Keratinocyte (primary cell): ENCODE data around the gene TENM3. TPM values are rescaled to one million over a fixed set of nuclear protein-coding genes. Genes with fewer than 3 reads are reported as not detected.
A peak's percentile ranks its signal among the peaks of the same experiment; 100 is the strongest.

ENCODE experiments used
- DNase-seq: peaks from one replicate; pipeline ENCODE4 v3.0.0-alpha.2; 2011; ENCODE audit warnings: low read depth, missing footprints, low spot score
- FAIRE-seq: peaks from 2 replicates; lab custom pipeline; 2011; peaks lifted over from hg19 to GRCh38; lab: Jason Lieb, UNC
- H2AFZ ChIP-seq: 2 replicates; pipeline ENCODE4 v1.6.0; 2012; ENCODE audit warnings: low read length, control low read depth, inconsistent platforms; ENCODE audit not compliant: control insufficient read depth
- H3K27ac ChIP-seq: 2 replicates; pipeline ENCODE4 v1.5.1; 2011; ENCODE audit warnings: low read length; ENCODE audit not compliant: control insufficient read depth, insufficient read depth
- H3K27me3 ChIP-seq: 3 replicates; pipeline ENCODE4 v1.6.0; 2011; ENCODE audit warnings: low read length; ENCODE audit not compliant: control insufficient read depth, insufficient read depth; ENCODE audit errors: extremely low read depth
- H3K36me3 ChIP-seq, 2 experiments: 2 replicates in 1 of 2; 3 replicates in 1 of 2; pipeline ENCODE4 v1.5.1; 2011; ENCODE audit warnings: low read length in 2 of 2, mild to moderate bottlenecking in 1 of 2; ENCODE audit not compliant: control insufficient read depth in 2 of 2, insufficient read depth in 2 of 2; ENCODE audit errors: extremely low read depth in 1 of 2
- H3K4me1 ChIP-seq: 3 replicates; pipeline ENCODE4 v1.5.1; 2011; ENCODE audit warnings: low read length; ENCODE audit not compliant: control insufficient read depth, insufficient read depth; ENCODE audit errors: extremely low read depth
- H3K4me2 ChIP-seq: 3 replicates; pipeline ENCODE4 v1.6.0; 2011; ENCODE audit warnings: low read depth, low read length; ENCODE audit not compliant: control insufficient read depth, insufficient read depth; ENCODE audit errors: extremely low read depth
- H3K4me3 ChIP-seq, 3 experiments: fragments of 200-600 bp in 1 of 3; sonication (generic) in 1 of 3; 2 replicates in 2 of 3; 3 replicates in 1 of 3; pipeline ENCODE4 v1.5.1; 2011 to 2016; ENCODE audit warnings: low read length in 3 of 3, mild to moderate bottlenecking in 3 of 3, control low read depth in 2 of 3, inconsistent platforms in 1 of 3, low read depth in 1 of 3, mixed read lengths in 1 of 3, mixed run types in 1 of 3, moderate library complexity in 1 of 3; ENCODE audit not compliant: control insufficient read depth in 2 of 3, insufficient read depth in 2 of 3; ENCODE audit errors: extremely low read depth in 1 of 3
- H3K79me2 ChIP-seq: 2 replicates; pipeline ENCODE4 v1.6.0; 2012; ENCODE audit warnings: low read length; ENCODE audit not compliant: control insufficient read depth, insufficient read depth
- H3K9ac ChIP-seq: 3 replicates; pipeline ENCODE4 v1.6.0; 2011; ENCODE audit warnings: low read length; ENCODE audit not compliant: control insufficient read depth, insufficient read depth; ENCODE audit errors: extremely low read depth
- H3K9me1 ChIP-seq: 3 replicates; pipeline ENCODE4 v1.6.0; 2011; ENCODE audit warnings: low read length; ENCODE audit not compliant: control insufficient read depth, insufficient read depth; ENCODE audit errors: extremely low read depth
- H3K9me3 ChIP-seq: 2 replicates; pipeline ENCODE4 v1.5.1; 2012; ENCODE audit warnings: low read depth, low read length; ENCODE audit not compliant: control insufficient read depth
- H4K20me1 ChIP-seq: 3 replicates; pipeline ENCODE4 v1.6.0; 2011; ENCODE audit warnings: low read length; ENCODE audit not compliant: control insufficient read depth, insufficient read depth; ENCODE audit errors: extremely low read depth
- CTCF ChIP-seq, 3 experiments: IDR thresholded peaks in 1 of 3; conservative IDR thresholded peaks in 1 of 3; optimal IDR thresholded peaks in 1 of 3; 2 replicates in 2 of 3; 3 replicates in 1 of 3; pipeline versions ENCODE3 to v1.5.1; 2011; ENCODE audit warnings: low read length in 3 of 3, mild to moderate bottlenecking in 3 of 3, moderate library complexity in 2 of 3, control low read depth in 1 of 3, inconsistent platforms in 1 of 3; ENCODE audit not compliant: insufficient read depth in 2 of 3; ENCODE audit errors: extremely low read depth in 1 of 3
- EZH2 ChIP-seq: IDR thresholded peaks from one replicate; pipeline ENCODE4 v1.6.1; 2012; ENCODE audit warnings: inconsistent platforms, mild to moderate bottlenecking, low read length, moderate library complexity
- dilution Hi-C: fragments of 300-500 bp; cut with MboI; formaldehyde crosslinking; loops from one replicate; pipeline ENCODE4 v1.7.0; 2020; ENCODE audit warnings: low sequenced_read_pairs; ENCODE audit not compliant: extremely low pct_ligation_motif_present
- polyA plus RNA-seq, 5 experiments: library from polyadenylated mRNA; depleted of rRNA in 3 of 5; stranded (reverse) in 3 of 5; stranded (forward) in 1 of 5; unstranded in 1 of 5; fragments of >200 nt; gene quantifications; 1 replicate in 1 of 5; 2 replicates in 3 of 5; 3 replicates in 1 of 5; pipeline versions ENCODE4 v1.2.1 to v1.2.3, GENCODE V29; 2011 to 2012; ENCODE audit warnings: missing spikeins in 2 of 5, low read depth in 1 of 5, low replicate concordance in 1 of 5

TENM3 gene
- polyA plus RNA-seq, 1 donor (not counting 4 experiments of a cell fraction or from before 2014, with no cell fraction given), result 17.0 TPM

DNA sequence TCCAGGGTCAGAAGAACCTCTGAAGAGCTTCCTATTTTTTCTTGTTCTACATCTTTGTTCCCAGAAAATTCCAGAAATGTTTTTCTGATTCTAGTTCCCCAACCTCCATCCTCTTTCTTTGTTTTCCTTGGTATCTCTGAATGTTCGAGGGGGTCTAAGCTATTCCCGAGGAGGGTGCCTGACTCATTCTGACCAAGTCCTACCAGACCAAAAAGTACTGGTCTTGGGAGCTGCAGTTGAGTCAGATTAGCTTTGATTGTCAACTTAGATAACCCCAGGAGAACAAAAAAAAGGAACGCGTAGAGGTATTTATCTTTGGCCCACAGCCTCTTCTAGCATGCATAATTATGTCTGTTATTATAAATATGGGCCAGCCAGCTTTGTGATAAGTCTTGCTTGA, 12.1 kb upstream of the TENM3 start:
- Histone ChIP-seq H3K4me3 (no peak overlapping the region), H2AFZ (no peak overlapping the region), H3K9me1 (no peaks in the 10 kb centered on the region), H3K9me3 (no peaks in the 10 kb centered on the region), H3K27ac (no peak overlapping the region), H3K36me3 (peaks cover 3 to 4% of the 10 kb centered on the region in 2 experiments), H4K20me1 (no peaks in the 10 kb centered on the region), H3K79me2 (no peaks in the 10 kb centered on the region), H3K9ac (no peak overlapping the region), H3K27me3 (no peaks in the 10 kb centered on the region), H3K4me2 (peak overlapping the region; percentile 25), H3K4me1 (peaks cover 14% of the 10 kb centered on the region)
- dilution Hi-C loops, result no loop called here
- TF ChIP-seq CTCF (optimal IDR thresholded peaks at IDR 0.05 in 1 of 3, IDR thresholded peaks at IDR 0.05 in 1 of 3, conservative IDR thresholded peaks at IDR 0.05 in 1 of 3; ENCODE audit: extremely low read depth in 1 of 3, insufficient read depth in 2 of 3, low read length in 3 of 3), result no peak
- no peak for TF ChIP-seq EZH2
- DNase-seq (no peak), FAIRE-seq (no peak)

- dilution Hi-C loops, result no loop called here
- H3K4me1 ChIP-seq, result peaks cover 14% of the 10 kb centered on the region
- peak overlapping the region; percentile 25 for H3K4me2 ChIP-seq
- no peak overlapping the region for H2AFZ ChIP-seq
- H3K27ac ChIP-seq, result no peak overlapping the region
- peaks cover 3 to 4% of the 10 kb centered on the region in 2 experiments for H3K36me3 ChIP-seq
- no peaks in the 10 kb centered on the region for H3K9me3 ChIP-seq
- no peaks in the 10 kb centered on the region for H4K20me1 ChIP-seq
- no peaks in the 10 kb centered on the region for H3K79me2 ChIP-seq
- no peak for DNase-seq
- H3K27me3 ChIP-seq, result no peaks in the 10 kb centered on the region
- H3K9ac ChIP-seq, result no peak overlapping the region
- H3K4me3 ChIP-seq, result no peak overlapping the region
- no peak for TF ChIP-seq EZH2
- peak; percentile 5 for FAIRE-seq
- H3K9me1 ChIP-seq, result no peaks in the 10 kb centered on the region
These were observed 11.7 kb upstream of the TENM3 start for GRCh38 chr4:182231496-182231895.
